GM21381 (cell line): Measurements from ENCODE around the gene IREB2.

Experiments
- ATAC-seq: cut with Tn5 transposase; IDR thresholded peaks from one replicate; pipeline ENCODE4 v1.9.1; 2021; ENCODE audit warnings: mild to moderate bottlenecking, moderate library complexity; ENCODE audit not compliant: unreplicated experiment

The IREB2 gene

DNA sequence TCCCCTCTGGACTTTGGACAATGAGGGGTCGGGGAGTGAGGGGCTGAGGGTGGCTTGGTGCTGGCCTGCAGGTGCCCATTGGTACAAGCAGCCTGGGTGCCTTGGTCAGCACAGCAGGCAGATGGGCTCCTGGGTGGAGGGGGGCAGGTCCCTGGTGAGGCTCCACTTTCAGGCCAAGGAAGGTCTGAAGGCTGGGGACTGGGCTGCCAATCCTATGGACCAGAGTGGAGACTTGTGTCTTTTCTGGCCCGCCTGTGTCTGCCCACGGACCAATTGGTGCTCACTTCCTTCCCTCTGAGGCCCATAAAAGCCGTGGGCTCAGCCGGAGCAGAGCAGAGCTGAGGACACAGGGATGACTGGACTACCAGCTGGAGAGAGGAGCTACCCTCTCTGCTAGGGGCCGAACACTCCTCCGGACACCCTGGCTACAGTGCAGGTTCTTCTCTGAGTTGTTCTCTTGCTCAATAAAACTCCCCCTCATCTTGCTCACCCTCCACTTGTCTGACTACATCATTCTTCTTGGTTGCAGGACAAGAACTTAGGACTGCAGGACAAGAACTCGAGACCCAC lies 31.9 kb upstream of the IREB2 start:
- ATAC-seq = no peak

DNA sequence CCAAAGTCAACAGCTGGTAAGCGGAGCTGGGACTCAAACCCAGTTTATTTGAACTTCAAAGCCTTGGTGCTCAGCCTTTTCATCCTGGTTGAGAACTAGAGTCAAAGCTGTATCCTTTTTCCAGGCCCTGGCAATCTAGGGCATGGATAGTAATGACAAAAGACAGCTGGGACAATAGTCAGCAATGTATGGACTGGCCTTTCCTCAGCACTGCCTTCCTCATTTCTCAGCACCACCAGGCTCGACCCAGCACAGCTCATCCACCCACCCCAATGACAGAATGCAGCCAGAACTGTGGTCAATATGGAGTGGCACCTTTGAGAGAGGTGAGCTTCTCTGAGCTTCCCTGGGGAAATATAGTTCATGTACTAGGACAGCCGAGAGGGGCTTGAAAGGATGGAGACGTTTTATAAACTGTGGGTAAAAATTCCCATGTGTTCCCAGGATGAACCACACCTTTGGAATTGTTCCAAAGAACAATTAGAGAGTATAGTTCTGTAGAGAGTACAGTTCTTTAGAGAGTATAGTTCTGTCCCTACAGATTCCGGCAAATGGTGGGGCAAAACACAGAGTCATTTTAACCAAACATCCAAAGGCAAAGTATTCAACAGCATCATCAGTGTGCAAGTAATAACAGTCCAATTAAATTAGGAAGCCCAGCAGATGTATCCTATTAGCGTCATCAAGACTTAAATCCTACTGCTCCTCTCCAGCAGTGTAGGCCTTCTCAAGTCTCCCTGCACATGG lies 30.2 kb upstream of the IREB2 start:
- no peak for ATAC-seq

DNA sequence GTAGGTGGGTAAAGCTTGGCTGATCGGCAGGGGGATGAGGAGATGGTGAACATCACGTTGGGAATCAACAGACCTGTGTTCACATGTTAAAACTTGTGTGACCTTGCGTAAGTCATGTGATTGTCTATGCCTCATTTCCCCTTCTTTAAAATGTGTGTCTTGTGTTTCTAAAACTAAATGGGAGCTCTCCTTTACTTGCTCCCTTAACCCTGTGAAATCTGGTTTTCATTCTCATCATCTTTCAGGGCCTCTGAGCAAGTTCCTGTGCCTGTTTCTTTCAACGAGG lies 29.7 kb upstream of the IREB2 start:
- ATAC-seq = no peak

DNA sequence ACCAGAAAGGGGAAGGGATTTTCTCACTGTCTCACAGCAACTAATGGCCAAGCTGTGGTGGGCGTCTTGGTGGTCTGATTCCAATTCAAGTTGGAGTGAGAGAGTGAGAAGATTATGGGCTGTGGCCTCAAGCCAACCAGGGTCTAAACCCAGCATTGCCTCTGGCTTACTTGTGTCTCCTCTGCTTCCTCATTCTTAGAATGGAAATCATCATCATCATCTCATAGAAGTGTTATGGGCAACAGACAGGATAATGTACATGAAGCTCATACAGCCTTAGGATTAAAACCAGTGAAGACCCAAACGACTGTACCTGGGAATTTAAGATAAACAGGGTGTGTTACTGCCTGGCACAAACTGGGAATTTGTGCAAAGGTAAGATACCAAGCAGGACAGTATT lies 29.1 kb upstream of the IREB2 start:
- ATAC-seq = no peak

DNA sequence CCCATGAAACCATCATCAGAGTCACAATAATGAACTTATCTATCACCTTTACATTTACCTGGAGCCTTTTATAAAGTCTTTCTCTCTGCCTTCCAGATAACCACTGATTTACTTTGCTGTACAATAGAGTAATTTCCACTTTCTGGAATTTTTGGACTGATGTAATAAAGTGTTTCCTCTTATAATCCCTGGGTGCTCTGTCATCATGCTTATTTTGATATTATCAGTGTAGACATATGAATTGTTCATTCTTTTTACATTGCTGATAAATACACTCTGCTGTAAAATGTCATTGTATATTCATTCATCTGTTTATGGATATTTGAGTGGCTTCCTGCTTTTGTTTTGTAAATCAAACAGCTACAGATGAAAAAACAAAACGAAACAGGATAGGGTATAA lies 27.0 kb upstream of the IREB2 start:
- no peak for ATAC-seq

DNA sequence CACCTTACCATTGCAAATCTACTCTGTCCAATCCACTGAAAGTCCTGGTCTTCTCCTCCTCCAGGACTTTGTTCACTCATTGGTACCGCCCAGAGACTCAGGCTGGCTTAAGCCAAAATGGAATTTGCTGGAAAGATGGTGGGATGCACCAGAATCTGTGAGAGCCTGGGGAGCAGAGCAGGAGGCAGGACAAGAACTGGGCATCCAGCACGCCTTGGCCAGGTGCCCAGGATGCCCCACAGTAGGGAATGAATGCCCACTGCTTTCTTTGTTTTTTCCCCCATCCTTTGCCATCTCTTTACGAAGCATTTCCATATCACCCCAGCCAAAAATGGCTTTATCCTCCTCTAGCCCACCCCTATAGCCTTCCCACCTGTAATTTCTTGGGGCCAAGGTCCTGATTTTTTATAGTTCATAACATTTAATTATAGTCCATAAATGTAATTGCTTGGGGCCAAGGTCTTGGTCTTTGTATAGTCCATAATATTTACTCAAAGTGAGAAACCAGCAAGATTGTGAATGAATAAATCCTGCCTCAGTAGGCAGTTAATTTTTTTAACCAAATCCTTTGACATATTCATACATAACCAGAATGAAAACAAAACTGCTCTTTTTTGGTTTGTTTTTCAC lies 23.3 kb upstream of the IREB2 start:
- no peak for ATAC-seq

DNA sequence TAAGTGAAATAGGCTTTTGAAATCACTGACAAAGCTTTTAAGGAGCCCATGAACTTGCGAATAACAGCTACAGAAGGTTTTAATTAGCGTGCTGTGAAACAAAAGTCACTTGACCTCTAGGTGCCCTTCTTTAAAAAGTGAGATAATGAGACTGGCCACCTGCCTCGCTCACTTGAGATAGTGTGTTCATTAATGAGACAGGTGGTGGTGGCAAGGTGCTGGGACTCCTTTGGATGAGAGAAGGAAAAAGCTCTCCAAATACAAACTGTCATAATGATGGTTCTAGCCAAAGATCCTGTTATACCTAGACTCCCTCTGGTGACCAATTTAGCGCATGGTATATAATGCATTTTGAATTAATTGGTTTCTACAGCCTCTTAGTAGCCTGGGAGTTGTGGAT lies 22.7 kb upstream of the IREB2 start:
- no peak for ATAC-seq

DNA sequence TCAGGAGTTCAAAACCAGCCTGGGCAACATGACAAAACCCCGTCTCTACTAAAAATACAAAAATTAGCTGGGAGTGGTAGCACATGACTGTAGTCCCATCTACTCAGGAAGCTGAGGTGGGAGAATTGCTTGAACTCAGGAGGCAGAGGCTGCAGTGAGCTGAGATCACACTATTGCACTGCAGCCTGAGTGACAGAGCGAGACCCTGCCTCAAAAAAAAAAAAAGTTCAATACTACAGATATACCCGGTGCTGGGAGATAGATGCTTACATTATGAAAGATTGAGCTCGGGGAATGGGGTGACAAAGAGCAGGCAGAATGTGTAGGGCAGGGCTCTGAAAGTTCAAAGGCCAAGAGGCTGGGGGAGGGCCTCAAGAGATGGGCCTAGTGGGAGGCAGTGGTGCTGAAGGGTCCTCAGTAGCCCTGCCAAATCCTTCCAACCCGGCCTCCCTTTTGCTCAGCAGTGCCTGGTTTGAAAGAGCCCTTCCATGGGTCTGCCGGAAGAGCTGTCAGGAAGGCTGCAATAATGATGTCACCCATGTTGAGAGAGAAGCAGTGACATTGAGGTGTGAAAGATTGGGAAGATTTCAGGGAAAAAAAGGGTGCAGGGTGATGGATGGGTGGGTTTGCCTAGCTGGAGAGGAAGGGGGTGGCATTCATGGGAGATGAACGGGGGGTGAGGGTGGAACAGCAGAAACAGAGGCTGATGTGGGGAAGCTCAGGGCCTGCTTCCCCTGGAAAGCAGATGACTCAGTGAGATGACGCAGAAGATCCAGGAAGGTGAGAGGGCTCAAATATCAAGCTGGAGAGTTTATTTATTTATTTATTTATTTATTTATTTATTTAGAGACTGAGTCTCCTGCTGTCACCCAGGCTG lies 20.0 kb upstream of the IREB2 start:
- ATAC-seq = no peak

DNA sequence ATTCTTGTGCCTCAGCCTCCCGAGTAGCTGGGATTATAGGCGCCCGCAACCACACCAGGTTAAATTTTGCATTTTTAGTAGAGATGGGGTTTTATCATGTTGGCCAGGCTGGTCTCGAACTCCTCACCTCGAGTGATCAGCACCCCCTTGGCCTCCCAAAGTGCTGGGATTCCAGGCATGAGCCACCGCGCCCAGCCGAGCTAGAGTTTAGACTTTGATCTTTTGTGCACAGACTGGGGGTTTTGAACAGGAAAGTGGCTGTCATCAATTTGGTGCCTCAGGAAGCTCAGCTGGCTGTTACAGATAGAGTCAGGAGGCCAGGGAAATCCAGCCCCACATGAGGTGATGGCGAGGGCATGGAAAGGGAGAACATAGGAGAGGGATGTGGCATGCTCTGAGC lies 19.3 kb upstream of the IREB2 start:
- ATAC-seq = no peak

DNA sequence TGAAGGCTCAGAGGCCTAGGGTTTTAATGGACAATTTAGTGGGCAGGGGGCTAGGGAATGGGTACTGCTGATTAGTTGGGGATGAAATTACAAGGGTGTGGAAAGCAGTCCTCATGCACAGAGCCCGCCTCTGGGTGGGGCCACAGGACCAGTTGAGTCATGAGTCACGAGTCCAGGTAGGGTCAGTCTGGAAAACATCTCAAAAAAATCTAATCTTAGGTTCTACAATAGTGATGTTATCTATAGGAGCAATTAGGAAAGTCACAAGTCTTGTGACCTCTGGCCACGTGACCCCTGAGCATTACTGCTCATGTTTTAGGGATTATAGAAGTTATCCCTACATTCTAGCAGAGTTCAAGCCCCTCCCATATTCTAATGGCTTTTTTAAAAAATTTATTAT lies 18.6 kb upstream of the IREB2 start:
- no peak for ATAC-seq

DNA sequence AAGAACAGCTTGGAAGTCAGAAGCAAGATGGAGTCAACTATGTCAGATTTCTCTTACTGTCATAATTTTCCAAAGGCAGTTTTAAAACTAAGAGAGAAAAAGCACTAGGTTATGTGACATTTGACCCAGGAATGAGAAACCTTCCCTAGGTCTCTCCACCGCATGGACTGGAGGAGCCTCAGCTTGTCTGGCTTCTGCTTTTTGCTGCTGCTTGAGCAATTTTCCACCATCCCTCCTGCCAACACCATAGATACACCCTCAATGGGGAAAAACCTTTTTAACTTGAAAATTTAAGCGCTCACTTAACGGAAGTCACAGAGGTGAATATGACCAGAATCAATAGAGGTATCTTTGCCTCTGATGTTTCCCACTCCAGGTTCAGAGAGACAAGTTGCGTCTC lies 17.8 kb upstream of the IREB2 start:
- ATAC-seq = no peak

DNA sequence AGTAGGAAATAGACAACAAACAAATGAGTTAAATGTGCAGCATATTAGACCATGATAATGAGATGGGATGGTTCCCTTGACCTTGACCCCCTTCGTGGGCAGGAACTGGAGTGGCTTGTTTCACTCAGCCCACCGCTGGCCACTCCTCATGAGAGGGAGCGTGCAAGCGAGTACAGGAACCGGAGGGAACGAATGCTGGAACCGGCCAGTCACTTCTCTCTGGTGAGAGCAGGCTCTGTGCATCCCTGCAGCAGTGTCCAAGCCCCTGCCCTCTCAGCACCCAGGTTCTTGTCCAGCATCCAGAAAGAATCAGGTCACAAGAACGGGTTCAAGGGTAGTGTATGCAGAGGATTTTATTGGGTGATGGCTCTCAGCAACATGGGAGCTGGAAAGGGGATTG lies 17.2 kb upstream of the IREB2 start:
- no peak for ATAC-seq

DNA sequence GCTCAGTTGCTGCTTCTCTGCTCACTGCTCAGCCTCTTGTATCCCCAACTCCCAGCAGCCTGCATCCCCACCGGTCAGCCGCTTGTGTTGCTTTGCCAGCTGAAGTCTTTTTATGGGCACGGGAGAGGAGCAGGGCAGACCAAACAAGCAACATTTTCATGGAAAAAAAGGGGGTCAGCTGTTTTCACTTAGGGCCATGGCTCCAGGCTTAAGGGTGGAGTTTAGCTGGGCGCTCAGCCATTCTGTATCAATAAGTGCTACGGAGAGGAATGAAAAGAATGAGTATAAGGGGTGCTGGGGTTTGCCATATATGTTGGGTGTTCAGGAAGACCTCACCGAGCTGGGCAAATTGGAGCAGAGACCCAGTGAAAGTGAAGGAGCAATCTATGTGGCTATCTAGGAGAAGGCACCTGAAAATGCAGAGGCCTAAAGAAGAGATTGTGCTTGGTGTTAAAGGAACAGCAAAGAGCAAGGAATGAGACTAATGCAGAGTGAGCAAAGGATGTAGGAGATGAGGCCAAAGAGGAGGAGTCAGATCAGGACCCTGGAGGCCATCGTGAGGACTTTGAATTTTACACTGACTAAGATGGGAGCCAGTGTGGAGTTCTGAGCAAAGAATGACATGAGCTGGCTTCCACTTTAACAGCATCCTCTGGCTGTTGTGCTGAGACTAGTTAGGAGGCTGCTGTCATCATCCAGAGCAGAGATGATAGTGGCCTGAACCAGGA lies 16.6 kb upstream of the IREB2 start:
- ATAC-seq = no peak

DNA sequence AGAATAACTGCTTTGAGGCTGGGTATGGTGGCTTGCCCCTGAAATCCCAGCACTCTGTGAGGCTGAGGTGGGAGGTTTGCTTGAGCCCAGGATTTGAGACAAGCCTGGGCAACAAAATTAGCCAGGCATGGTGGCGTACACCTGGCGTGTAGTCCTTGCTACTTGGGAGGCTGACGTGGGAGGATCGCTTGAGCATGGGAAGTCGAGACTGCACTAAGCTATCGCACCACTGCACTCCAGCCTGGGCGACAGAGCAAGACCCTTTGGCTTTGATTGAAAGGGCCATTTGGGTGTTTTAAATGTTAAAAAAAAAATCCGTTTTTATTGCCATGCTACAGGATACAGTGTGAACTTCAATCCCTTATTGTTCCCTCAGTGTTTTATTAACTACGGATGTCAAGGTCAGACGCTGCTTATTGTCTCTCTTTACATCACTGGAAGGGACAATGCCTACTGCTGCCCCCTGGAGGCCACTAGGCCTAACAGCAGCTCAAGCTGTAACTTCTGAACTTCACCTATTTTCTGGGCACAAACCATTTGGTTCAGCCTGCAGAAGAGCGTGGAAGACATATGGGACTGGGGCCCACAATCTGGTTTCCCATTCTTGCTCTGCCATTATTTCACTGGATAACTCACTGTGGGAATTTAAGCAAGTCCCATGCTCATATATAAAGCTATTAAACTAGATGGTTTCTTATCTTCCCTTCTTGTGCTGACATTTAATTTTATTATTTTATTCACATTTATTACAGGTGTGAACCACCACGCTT lies 15.3 kb upstream of the IREB2 start:
- ATAC-seq = no peak

DNA sequence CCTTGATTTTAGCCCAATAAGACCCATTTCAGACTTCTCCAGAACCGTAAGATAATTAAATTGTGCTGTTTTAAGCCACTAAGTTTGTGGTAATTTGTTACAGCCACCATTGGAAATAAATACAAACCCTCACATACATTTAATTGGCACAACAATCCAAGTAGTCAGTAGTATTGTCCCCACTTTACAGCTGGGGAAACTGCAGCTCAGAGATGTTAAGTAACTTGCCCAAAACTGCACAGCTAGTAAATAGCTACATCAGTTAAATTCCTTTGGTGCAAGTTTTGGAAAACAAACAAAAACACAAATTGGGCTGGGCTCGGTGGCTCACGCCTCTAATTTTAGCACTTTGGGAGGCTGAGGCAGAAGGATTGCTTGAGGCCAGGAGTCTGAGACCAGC lies 13.3 kb upstream of the IREB2 start:
- no peak for ATAC-seq

DNA sequence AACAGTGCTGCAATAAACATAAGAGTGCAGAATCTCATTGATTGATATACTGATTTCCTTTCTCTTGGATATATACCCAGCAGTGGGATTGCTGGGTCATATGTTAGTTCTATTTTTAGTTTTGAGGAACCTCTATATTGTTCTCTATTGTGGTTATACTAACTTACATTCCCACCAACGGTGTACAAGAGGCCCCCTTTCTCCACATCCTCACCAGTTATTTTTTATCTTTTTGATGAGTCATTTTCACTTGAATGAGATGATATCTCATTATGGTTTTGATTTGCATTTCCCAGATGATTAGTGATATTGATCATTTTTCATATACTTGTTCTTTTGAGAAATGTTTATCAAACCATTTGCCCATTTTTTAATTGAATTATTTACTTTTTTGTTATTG lies 12.4 kb upstream of the IREB2 start:
- no peak for ATAC-seq

DNA sequence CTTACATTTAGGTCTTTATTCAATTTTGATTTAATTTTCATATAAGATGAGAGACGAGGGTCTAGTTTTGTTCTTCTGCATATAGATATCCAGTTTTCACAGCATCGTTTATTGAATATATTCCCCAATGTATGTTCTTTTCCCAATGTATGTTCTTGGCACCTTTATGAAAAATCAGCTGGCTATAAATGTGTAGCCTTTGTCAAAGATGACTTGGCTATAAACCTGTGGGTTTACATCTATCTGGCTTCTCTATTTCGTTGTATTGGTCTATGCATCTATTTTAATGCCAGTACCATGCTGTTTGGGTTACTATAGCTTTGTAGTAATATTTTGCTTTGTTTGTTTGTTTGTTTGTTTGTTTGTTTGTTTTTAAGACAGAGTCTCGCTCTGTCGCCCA lies 11.7 kb upstream of the IREB2 start:
- no peak for ATAC-seq

DNA sequence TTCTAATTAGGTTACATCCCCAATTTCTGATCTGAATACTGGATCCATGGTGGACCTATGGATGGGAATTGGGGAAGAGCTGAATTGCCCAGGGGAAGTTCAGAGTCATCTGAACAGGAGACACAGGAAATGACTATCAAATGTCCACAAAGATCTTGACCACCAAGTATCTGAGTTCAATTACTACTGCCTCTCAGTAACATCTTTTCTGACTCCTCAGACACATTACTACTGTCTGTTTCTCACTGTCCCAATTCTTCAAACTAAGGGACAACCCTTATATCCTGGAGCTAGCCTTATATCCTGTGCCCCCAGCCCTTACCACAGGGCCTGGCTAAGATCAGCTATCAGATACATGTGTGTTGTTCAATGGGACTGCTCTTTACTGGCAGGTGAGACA lies 10.1 kb upstream of the IREB2 start:
- no peak for ATAC-seq

DNA sequence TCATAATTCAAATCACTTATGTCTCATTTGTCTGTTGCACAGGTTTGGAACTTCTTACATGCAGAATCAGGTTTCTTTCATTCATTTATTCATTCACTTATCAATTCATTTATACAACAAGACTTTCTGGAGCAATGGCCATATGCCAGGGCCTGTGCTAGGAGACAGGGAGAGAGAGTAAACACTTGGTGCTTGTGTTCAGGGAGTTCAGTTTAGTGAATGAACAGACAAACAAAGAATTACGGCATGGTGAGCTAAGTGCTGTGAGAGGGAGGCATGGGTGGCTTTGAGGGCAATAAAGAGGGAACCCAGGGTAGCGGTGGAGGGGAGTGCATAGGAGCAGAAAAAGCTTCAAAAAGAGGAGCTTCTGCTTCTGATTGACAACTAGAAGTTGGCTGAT lies 8.5 kb upstream of the IREB2 start:
- no peak for ATAC-seq

DNA sequence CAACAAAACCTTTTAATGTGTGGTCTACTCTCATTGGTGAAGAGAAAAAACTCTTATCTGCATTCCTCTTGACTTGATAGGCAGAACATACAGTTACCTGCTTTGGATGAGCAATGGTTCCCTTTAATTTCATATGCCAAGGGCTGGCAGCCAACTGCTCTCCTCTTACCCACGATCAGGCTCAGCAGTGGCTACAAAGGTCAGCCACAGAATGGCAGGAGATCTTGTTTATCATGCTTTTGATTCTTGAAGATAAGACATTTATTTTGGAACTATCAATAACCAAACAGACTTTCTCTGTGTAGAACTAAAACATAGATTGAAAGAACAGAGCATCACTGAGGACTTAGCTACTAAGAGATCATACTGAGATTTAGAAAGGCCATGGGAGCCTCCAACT lies 6.1 kb upstream of the IREB2 start:
- no peak for ATAC-seq

DNA sequence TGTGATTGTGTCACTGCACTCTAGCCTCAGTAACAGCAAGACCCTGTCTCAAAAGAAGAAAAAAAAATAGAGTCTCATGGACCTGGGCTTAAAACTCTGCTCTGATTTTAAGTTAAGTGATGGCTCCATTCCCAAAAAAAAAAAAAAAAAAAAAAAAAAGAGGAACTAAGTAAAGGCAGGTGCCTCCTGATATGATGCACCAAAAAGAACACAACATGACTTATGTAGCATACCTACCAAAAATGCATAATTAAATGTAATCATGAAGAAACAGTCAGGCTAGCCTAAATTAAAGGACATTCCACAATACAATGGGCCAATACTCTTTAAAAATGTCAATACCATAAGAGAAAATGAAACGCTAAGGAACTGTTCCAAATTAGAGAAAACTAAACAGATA lies 5.4 kb upstream of the IREB2 start:
- ATAC-seq = no peak
